GM12874 (cell line): ENCODE measurements around the gene BBS9.

ENCODE experiments used
- CTCF ChIP-seq: IDR thresholded peaks from 2 replicates; pipeline ENCODE4 v1.5.1; 2011; ENCODE audit warnings: low read depth, mild to moderate bottlenecking, control low read depth, low read length, moderate library complexity; ENCODE audit not compliant: insufficient read depth

BBS9 gene

GRCh38 chr7:33129806-33130153 lies 416 bp downstream of the BBS9 start:
- TF ChIP-seq CTCF = no peak

- TF ChIP-seq CTCF = no peak
Measured at GRCh38 chr7:33130184-33130583, 820 bp downstream of the BBS9 start.

DNA sequence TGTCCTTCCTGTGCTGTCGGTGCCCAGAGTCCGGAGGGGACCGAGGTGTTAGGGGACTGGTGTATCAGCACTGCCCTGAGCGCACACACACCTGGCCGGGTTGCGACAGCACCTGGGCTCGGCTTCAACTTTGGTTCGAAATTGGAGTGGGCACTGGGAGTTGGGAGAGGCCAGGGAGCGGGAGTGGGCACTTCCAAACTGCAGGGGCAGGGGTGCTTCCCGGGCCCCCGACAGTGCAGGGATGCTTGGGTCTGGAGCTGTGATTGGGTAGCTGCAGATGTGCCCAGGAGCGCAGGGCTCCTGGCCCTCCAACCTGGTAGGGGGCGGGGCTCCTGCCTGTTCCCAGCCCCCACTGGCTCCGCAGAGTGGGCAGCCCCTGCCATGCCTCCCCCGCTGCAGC lies 7.7 kb downstream of the BBS9 start:
- TF ChIP-seq CTCF = no peak

GRCh38 chr7:33142585-33142984 lies 13.2 kb downstream of the BBS9 start:
- TF ChIP-seq CTCF = no peak

DNA sequence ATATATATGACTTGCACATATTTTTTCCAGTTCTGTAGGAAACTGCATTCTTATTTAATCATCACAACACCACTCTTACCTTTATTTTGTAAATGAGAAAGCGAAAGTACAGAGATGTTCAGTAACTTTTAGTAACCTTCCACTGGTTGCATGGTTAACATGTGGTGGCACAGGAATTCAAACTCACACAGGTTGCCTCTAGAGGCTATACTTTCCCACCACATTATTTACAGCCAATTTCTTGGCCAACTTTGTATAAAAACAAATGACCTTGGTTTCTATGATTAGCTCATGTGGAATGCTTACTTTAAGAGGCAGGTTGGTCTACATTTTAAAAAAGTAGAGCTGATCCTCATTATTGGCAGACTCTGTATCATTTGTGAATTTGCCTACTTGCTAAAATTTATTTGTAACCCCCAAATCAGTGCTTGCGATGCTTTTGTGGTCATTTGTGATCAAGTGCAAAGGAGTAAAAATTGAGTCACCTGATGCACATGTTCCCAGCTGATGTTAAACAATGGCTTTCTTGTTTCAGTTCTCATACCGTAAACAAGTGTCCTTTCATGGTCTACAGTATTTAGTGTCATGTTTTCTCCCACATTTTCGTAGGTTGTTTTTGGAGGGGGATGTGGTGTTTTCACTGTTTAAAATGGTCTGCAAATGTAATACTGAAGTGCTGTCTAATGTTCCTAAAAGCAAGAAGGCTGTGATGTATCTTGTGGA lies 14.8 kb downstream of the BBS9 start:
- TF ChIP-seq CTCF = no peak

DNA sequence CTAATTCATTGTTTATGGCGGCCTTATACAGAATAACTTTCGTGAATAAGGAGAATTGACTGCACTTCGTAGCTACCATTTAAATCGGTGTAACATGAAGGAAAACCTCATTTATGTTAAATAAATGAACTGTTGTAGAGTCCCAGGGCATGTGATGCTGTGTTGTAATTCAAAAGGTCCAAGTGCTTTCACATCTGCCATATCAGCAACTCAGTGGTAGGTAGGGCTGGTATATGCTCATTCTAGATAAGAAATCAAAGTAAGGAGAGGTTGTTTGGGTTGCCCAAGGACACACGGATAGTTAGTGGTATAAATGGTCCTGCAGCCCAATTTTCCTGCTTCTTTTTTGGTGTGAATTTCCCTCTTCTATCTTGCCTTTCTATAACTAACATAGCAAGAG lies 15.8 kb downstream of the BBS9 start:
- TF ChIP-seq CTCF = no peak

- TF ChIP-seq CTCF = no peak
Measured at GRCh38 chr7:33152087-33152486, 22.7 kb downstream of the BBS9 start.
